Testis (tissue), 2 donors: ENCODE data around the gene CASP5.

Source experiments
- CTCF ChIP-seq, 3 experiments: fragments of 450-650 bp in 2 of 3; fragments of 200-600 bp in 1 of 3; sonication (generic) in 1 of 3; IDR thresholded peaks; one replicate each; pipeline ENCODE4 v1.5.1; 2016 to 2019; ENCODE audit warnings: antibody characterized with exemption in 3 of 3, mild to moderate bottlenecking in 2 of 3, moderate library complexity in 1 of 3
- POLR2A ChIP-seq: fragments of 450-650 bp; IDR thresholded peaks from one replicate; pipeline ENCODE4 v1.6.1; 2017; ENCODE audit warnings: antibody characterized with exemption, mild to moderate bottlenecking, moderate library complexity

GRCh38 chr11:104965735-104966134, 57.2 kb downstream of the CASP5 start:
- no peak for TF ChIP-seq CTCF (IDR thresholded peaks at IDR 0.05)
- no peak for TF ChIP-seq POLR2A
